ENCODE measurements around the gene RGL1.

The RGL1 gene

GRCh38 chr1:183914276-183914675 lies 109.4 kb downstream of the RGL1 start:
- DNase-seq (ENCODE audit: insufficient read length) (no peak), FAIRE-seq (no peak)
- TF ChIP-seq POLR2A (IDR thresholded peaks at IDR 0.05; ENCODE audit: low read depth, low read length) (no peak), POLR2AphosphoS5 (IDR thresholded peaks at IDR 0.05; ENCODE audit: low read depth, low read length) (no peak), TAF1 (IDR thresholded peaks at IDR 0.05; ENCODE audit: borderline replicate concordance, low read depth, low read length) (no peak)

- no peak for TF ChIP-seq TAF1 (IDR thresholded peaks at IDR 0.05; ENCODE audit: borderline replicate concordance, low read depth, low read length)
- TF ChIP-seq POLR2A (IDR thresholded peaks at IDR 0.05; ENCODE audit: low read depth, low read length): no peak
- no peak for TF ChIP-seq POLR2AphosphoS5 (IDR thresholded peaks at IDR 0.05; ENCODE audit: low read depth, low read length)
- DNase-seq (ENCODE audit: insufficient read length): no peak
- FAIRE-seq: no peak
Observed at GRCh38 chr1:183914891-183915290, 110.0 kb downstream of the RGL1 start.

DNA sequence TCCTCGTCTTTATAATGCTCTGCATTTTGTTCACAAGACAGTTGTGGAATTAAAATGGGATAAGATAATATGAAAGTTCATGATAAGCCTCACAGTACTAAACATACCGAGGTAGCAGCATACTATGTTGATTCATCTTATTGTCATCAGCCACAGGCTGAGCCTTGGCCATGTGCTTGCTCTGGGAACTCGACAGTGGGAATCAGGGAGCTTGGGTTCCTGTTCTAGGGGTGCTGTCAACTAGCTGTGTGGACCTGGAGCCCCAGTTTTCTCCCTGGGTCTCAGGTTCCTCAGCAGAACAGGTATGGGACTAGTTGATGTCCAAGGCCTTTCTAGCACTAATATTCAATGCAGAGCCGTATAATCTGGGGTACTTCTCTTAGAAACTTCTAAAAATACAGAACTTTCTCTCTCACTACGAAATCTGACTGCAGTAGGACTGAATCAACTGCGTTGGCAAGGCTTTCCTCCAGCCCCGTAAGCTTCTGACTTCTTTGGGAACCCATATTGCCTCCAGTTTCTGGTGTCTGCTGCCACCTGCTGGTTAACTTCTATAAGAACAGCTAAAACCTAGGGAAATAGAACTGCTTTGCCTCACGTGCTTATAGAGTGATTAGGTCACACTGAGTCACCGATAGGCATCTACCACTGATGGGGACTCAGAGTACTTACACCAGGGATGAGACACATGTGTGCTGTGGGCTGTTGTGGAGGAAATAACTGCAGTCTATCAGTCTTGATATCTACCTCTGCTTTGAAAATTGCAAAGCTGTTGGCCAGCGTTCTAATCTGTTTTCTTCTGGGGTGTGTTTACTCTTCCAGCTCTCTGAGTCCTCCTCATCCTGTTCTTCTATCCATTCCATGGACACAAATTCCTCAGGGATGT lies 110.9 kb downstream of the RGL1 start:
- TF ChIP-seq POLR2AphosphoS5 (IDR thresholded peaks at IDR 0.05; ENCODE audit: low read depth, low read length) (no peak), TAF1 (IDR thresholded peaks at IDR 0.05; ENCODE audit: borderline replicate concordance, low read depth, low read length) (no peak), POLR2A (IDR thresholded peaks at IDR 0.05; ENCODE audit: low read depth, low read length) (no peak)
- DNase-seq (ENCODE audit: insufficient read length) (no peak), FAIRE-seq (peak; percentile 80)

- TF ChIP-seq POLR2AphosphoS5 (IDR thresholded peaks at IDR 0.05; ENCODE audit: low read depth, low read length): no peak
- no peak for TF ChIP-seq TAF1 (IDR thresholded peaks at IDR 0.05; ENCODE audit: borderline replicate concordance, low read depth, low read length)
- no peak for TF ChIP-seq POLR2A (IDR thresholded peaks at IDR 0.05; ENCODE audit: low read depth, low read length)
- FAIRE-seq: no peak
- no peak for DNase-seq (ENCODE audit: insufficient read length)
Observed at GRCh38 chr1:183916574-183916973, 111.7 kb downstream of the RGL1 start.

GRCh38 chr1:183918589-183918988 lies 113.7 kb downstream of the RGL1 start:
- FAIRE-seq (no peak), DNase-seq (ENCODE audit: insufficient read length) (no peak)
- TF ChIP-seq POLR2A (IDR thresholded peaks at IDR 0.05; ENCODE audit: low read depth, low read length) (no peak), POLR2AphosphoS5 (IDR thresholded peaks at IDR 0.05; ENCODE audit: low read depth, low read length) (no peak), TAF1 (IDR thresholded peaks at IDR 0.05; ENCODE audit: borderline replicate concordance, low read depth, low read length) (no peak)

- DNase-seq (ENCODE audit: insufficient read length) (no peak), FAIRE-seq (no peak)
- TF ChIP-seq POLR2AphosphoS5 (IDR thresholded peaks at IDR 0.05; ENCODE audit: low read depth, low read length) (no peak), POLR2A (IDR thresholded peaks at IDR 0.05; ENCODE audit: low read depth, low read length) (no peak), TAF1 (IDR thresholded peaks at IDR 0.05; ENCODE audit: borderline replicate concordance, low read depth, low read length) (no peak)
Observed at GRCh38 chr1:183920651-183921050, 115.7 kb downstream of the RGL1 start.

GRCh38 chr1:183922197-183922596 lies 117.3 kb downstream of the RGL1 start:
- no peak for FAIRE-seq
- no peak for DNase-seq (ENCODE audit: insufficient read length)
- TF ChIP-seq TAF1 (IDR thresholded peaks at IDR 0.05; ENCODE audit: borderline replicate concordance, low read depth, low read length) (no peak), POLR2A (IDR thresholded peaks at IDR 0.05; ENCODE audit: low read depth, low read length) (no peak), POLR2AphosphoS5 (IDR thresholded peaks at IDR 0.05; ENCODE audit: low read depth, low read length) (no peak)

GRCh38 chr1:183925947-183926346 lies 121.0 kb downstream of the RGL1 start:
- no peak for FAIRE-seq
- DNase-seq (ENCODE audit: insufficient read length): no peak

DNA sequence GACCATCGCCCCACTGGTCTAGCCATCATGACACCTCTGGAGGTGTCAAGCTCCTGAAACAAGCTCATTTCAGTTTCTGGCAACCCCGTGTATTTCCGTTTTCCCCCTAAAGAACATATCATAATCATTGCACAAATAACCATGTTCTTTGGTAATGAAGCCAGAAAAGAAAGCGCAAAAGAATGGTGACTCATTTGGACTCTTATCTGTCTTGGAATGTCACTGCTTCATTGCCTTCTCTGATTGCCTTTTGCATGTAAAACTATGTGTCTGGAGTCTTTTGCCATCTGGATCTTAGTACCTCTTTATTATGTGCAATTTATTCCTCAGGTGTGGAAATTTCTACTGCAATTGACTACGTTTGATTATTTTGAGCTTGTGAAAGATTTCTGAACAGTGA lies 122.1 kb downstream of the RGL1 start:
- FAIRE-seq (no peak), DNase-seq (ENCODE audit: insufficient read length) (no peak)
- no peak for TF ChIP-seq POLR2A (IDR thresholded peaks at IDR 0.05; ENCODE audit: low read depth, low read length)
- no peak for TF ChIP-seq POLR2AphosphoS5 (IDR thresholded peaks at IDR 0.05; ENCODE audit: low read depth, low read length)
- TF ChIP-seq TAF1 (IDR thresholded peaks at IDR 0.05; ENCODE audit: borderline replicate concordance, low read depth, low read length): no peak

More at GRCh38 chr1:183925947-183926346, 121.0 kb downstream of the RGL1 start:
- TF ChIP-seq POLR2AphosphoS5 (IDR thresholded peaks at IDR 0.05; ENCODE audit: low read depth, low read length): no peak
- TF ChIP-seq POLR2A (IDR thresholded peaks at IDR 0.05; ENCODE audit: low read depth, low read length): no peak
- no peak for TF ChIP-seq TAF1 (IDR thresholded peaks at IDR 0.05; ENCODE audit: borderline replicate concordance, low read depth, low read length)

DNA sequence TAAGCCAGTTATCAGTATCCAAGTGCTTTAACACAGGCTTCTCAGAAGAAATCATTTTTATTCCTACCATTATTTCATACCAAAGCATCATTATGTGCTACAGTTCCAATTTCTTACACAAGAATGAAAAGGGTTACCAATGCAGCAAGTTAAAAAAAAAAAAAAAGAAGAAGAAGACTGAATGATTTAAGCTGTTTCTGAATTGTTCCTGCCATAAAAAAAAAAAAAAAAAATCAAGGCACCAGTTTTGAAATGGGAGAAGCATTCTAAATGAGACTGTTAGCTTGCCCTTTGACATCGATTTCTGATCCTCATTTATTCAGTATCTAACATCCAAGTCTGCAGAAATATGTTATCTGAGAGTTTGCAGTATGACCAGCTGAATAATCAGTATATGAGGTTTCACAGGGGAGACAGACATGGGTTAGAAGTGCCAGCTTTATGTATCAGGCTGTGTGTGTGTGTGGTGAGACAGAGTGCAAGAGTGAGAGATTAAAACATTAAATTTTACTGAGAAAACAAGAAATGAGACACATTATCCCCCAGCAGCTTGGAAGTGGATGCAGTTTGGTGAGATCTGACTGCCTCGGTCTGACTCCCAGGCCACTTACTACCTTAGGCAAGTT lies 126.8 kb downstream of the RGL1 start:
- no peak for TF ChIP-seq POLR2AphosphoS5 (IDR thresholded peaks at IDR 0.05; ENCODE audit: low read depth, low read length)
- no peak for TF ChIP-seq POLR2A (IDR thresholded peaks at IDR 0.05; ENCODE audit: low read depth, low read length)
- no peak for TF ChIP-seq TAF1 (IDR thresholded peaks at IDR 0.05; ENCODE audit: borderline replicate concordance, low read depth, low read length)
- no peak for DNase-seq (ENCODE audit: insufficient read length)
- no peak for FAIRE-seq

DNA sequence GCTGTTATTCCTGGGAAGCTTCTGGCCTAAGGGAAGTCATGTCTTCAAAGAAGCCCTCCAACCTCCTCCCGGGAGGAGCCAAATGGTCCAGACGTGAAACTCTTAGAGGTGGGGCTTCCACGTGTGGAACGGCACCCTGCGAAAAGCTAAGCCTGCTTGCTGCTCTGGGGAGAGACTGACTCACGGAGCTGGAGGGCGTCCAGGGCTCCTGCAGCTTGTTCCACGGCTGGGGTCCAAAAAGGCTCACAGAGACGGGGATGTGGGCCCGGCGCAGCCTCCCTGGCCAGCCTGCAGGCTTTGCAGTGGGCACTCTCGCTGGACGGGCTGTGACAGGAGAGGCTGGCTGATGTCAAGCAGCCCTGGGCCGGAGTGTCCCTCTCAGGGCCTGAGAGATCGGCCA lies 127.5 kb downstream of the RGL1 start:
- FAIRE-seq: no peak
- TF ChIP-seq POLR2A (IDR thresholded peaks at IDR 0.05; ENCODE audit: low read depth, low read length) (no peak), TAF1 (IDR thresholded peaks at IDR 0.05; ENCODE audit: borderline replicate concordance, low read depth, low read length) (no peak), POLR2AphosphoS5 (IDR thresholded peaks at IDR 0.05; ENCODE audit: low read depth, low read length) (no peak)
- DNase-seq (ENCODE audit: insufficient read length): no peak
